Glutamatergic neuron (in vitro differentiated cells): ENCODE measurements around the gene TRIP12. TPM values are rescaled to one million over a fixed set of nuclear protein-coding genes. Genes with fewer than 3 reads are reported as not detected.

Experiments used
- DNase-seq: peaks from one replicate; pipeline ENCODE4 v3.0.0; 2022
- H3K27ac Mint-ChIP-seq: one replicate; pipeline ENCODE4 v1.8.0; 2020; ENCODE audit warnings: mild to moderate bottlenecking, mixed read lengths, inconsistent platforms; ENCODE audit not compliant: unreplicated experiment
- H3K27me3 Mint-ChIP-seq: one replicate; pipeline ENCODE4 v1.8.0; 2020; ENCODE audit warnings: mild to moderate bottlenecking, moderate library complexity, mixed read lengths, inconsistent platforms; ENCODE audit not compliant: unreplicated experiment
- H3K36me3 Mint-ChIP-seq: one replicate; pipeline ENCODE4 v1.8.0; 2020; ENCODE audit warnings: mild to moderate bottlenecking, mixed read lengths, inconsistent platforms; ENCODE audit not compliant: unreplicated experiment
- H3K4me1 Mint-ChIP-seq: one replicate; pipeline ENCODE4 v1.8.0; 2020; ENCODE audit warnings: mild to moderate bottlenecking, low read depth, mixed read lengths, inconsistent platforms; ENCODE audit not compliant: unreplicated experiment
- H3K4me3 Mint-ChIP-seq: one replicate; pipeline ENCODE4 v1.8.0; 2020; ENCODE audit warnings: mild to moderate bottlenecking, mixed read lengths, inconsistent platforms; ENCODE audit not compliant: unreplicated experiment
- H3K9me3 Mint-ChIP-seq: one replicate; pipeline ENCODE4 v1.8.0; 2020; ENCODE audit warnings: mild to moderate bottlenecking, moderate library complexity, mixed read lengths, inconsistent platforms; ENCODE audit not compliant: unreplicated experiment
- CTCF ChIP-seq: fragments of 200-600 bp; sonication (generic); IDR thresholded peaks from one replicate; pipeline ENCODE4 v1.5.0; 2021; ENCODE audit not compliant: partially characterized antibody, unreplicated experiment
- total RNA-seq: library from RNA; stranded (reverse); fragmentation: NEBNext Ultra II Directional; extraction: Animal tissue kit (Norgen Biotek cat#: 25700); gene quantifications from one replicate; pipeline ENCODE4 v1.2.1, GENCODE V29; 2021; ENCODE audit not compliant: unreplicated experiment

Gene TRIP12
- total RNA-seq, 1 donor from 2014 or later = 192 TPM

- Mint-ChIP-seq H3K36me3 (peaks cover 6% of the 10 kb centered on the region), H3K27ac (peak within 1 kb of the TSS; percentile 38), H3K4me1 (peaks cover 12% of the 10 kb centered on the region), H3K9me3 (peaks cover 7% of the 10 kb centered on the region), H3K4me3 (peak within 1 kb of the TSS; percentile 92), H3K27me3 (peaks cover 5% of the 10 kb centered on the region)
- TF ChIP-seq CTCF = no peak
- DNase-seq = peak; percentile 83
Observed at GRCh38 chr2:229714080-229714735, 207.6 kb downstream of the TRIP12 start, which contains the start of gene DNER. Gene DNER, minus strand, starts transcription at chr2:229714555. Its CDS starts 132 bp downstream, at chr2:229714423.

Other genes with a start within 250 kb of the TRIP12 start
- 36.0 TPM for gene DNER, start 207.5 kb downstream of the TRIP12 start, total RNA-seq
- gene FBXO36, start 494 bp upstream of the TRIP12 start, total RNA-seq = 3.4 TPM
- gene SLC16A14, start 146.9 kb upstream of the TRIP12 start, total RNA-seq = 4.4 TPM